ENCODE data around the gene DAD1.
"Not testable (repeated sequence)": the region's sequence is repeated elsewhere in the genome, so short reads cannot be mapped to it uniquely, and the experiment has no call there.

DAD1 gene

DNA sequence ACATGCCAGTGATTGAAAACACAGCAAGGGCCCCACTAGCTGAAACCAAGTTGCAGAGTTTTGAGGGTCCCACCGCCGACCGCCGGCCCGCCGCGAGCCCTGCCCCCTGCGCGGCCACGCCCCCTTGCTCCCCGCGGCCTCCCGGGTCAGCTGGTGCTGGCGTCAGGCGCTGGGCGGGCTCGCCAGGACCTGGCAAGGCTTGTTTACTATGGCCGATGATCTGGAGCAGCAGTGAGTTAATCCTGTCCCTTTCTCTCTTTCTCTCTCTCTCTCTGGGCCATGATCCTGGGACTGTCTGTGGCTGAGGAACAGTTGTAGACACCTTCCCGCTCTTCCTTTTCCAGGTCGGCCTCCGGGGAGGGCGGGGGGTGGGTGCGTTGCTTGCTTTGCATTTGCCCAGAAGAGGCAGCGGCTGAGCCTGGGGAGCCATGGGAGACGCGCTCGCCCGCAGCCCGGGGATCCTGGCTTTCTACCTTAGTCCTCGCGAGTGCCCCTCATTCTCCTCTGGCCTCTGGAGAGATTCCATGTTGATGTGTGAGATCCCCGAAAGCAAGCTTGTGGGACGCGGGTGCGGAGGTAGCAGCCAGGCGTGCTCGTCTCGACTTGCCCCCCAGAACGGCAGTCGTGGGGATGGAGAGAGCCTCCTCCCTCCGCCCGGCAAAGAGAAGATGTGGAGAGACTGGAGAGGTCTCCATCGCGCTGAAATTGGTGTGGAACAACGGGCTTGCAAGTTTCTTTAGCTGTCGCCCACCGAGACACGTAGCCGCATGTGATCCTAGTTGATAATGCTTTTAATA, 9.3 kb upstream of the DAD1 start, which contains the start of gene ABHD4:
TSS of gene ABHD4 (plus strand) at position 202 of the 797 bp plus-strand sequence. CDS start at position 209, 7 bp downstream.
- peak; percentile 92 for DNase-seq

GRCh38 chr14:22597771-22598098, 8.7 kb upstream of the DAD1 start:
- no peak for DNase-seq

DNA sequence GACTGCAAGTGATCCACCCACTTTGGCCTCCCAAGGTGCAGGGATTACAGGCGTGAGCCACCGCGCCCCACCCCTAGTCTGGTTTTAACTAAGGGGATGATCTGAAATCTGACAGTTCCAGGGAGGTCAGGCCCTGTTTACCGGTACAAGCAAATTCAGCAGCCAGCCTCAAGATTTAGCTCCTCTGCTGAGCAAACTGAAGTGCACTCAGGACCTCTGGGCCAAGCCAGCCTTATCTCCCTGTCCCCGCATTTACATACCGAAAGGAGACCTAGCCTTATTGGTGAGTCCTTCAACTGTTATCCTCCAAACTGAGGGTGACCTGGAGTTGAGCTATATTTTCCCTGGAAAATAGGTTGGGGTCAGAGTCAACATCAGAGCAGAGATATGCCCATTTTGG, 8.2 kb upstream of the DAD1 start:
- DNase-seq = no peak

- DNase-seq = no peak
Measured at GRCh38 chr14:22596354-22596879, 7.4 kb upstream of the DAD1 start.

GRCh38 chr14:22594156-22594716, 5.2 kb upstream of the DAD1 start:
- no peak for DNase-seq

DNA sequence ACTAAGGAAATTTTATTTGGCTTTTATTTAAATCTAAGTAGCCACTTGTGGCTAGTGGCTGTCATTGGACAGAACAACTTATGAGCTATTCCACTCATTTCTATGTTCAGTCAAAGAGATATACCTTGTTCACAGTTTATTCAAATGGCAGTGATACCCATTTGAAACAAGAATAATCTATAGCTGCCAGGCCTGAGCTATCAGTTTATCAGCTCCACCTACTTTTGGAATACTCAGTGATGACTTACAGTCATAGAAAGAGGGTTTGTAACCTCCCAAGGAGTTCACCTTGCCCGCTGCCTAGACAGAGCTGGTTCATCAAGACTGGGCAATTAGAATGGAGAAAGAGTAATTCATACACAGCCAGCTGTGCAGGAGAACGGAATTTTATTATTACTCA, 4.6 kb upstream of the DAD1 start:
- no peak for DNase-seq

GRCh38 chr14:22593189-22593588, 4.2 kb upstream of the DAD1 start:
- DNase-seq = no peak

DNA sequence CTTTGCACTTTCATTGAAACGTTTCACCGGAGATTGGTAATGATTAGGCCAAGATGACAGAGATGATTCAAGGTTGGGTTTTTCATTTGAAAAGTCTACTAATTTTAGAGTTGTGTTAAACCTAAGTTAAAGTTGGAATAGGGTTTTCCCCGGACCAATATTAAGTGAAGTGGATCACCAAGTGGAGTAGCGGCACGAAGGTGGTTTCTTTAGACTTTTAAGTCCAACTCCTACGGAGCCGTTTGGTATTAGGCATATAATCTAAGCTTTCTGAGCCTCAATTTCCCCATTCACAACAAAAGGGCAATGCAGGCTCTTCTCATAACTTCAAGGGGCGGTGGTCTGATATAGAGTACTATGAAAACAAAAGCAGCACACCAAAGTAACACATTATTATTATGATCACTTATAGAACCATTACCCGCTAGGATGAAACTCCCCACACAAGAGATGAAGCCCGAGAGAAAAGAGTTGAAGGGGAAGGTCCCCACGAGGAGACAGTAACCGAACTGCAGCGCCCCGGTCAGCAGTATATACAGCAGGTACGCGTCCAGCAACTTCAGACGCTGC, 413 bp downstream of the DAD1 start:
- no peak for DNase-seq

- DNase-seq = not testable (repeated sequence)
Measured at GRCh38 chr14:22587677-22588422, 1.2 kb downstream of the DAD1 start.

GRCh38 chr14:22587247-22587646, 1.8 kb downstream of the DAD1 start:
- DNase-seq = no peak

DNA sequence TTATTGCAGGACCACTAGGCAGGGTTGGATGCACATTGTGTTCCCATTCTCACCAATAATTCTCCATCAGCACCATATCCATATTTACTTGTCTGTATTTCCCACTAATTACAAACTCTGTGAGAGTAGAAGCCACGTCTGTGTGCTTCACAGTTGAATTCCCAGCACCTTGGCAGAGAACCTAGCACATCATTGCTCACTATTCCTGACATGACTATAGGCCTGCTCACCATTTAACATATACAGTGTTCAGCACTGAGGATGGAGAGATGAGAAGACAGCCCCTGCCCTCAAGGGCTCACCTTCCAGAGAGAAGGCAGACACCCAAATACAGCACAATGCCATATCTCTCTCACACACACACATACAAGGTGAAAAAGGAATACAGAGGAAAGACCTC, 5.0 kb downstream of the DAD1 start:
- DNase-seq = no peak

GRCh38 chr14:22580625-22581024, 8.4 kb downstream of the DAD1 start:
- no peak for DNase-seq

DNA sequence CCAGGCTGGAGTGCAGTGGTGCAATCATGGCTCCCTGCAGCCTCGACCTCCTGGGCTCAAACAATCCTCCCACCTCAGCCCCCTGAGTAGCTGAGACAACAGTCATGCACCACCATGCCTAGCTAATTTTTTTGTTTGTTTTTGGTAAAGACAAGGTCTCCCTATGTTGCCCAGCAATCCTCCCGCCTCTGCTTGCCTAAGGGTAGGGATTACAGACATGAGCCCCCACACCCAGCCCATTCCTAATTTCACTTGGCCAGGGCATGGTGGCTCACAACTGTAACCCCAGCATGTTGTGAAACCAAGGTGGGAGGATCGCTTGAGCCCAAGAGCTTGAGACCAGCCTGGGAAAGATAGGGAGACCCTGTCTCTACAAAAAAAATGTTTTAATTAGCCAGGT, 9.1 kb downstream of the DAD1 start:
- DNase-seq = no peak

- DNase-seq = no peak
Measured at GRCh38 chr14:22579236-22579635, 9.8 kb downstream of the DAD1 start.

GRCh38 chr14:22577334-22577908, 11.6 kb downstream of the DAD1 start:
- DNase-seq = no peak

DNA sequence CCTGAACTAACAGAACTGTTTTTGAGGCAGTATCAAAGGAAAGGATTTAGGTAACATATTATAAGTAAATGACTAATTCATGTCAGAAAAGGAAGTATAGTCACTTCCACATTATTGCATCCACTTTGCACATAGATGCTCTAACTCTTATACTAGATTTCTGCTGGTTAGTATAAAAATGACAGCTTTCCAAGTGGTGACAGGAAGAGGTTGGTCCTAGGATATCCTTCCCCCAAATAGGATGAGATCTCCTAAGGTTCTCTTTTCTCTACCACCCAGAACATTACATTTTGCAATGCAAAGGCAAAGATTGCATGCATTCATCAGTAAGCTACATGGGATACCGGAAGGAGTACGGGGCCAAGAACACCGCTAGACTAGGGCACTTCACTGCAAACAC, 15.2 kb downstream of the DAD1 start:
- DNase-seq = no peak

DNA sequence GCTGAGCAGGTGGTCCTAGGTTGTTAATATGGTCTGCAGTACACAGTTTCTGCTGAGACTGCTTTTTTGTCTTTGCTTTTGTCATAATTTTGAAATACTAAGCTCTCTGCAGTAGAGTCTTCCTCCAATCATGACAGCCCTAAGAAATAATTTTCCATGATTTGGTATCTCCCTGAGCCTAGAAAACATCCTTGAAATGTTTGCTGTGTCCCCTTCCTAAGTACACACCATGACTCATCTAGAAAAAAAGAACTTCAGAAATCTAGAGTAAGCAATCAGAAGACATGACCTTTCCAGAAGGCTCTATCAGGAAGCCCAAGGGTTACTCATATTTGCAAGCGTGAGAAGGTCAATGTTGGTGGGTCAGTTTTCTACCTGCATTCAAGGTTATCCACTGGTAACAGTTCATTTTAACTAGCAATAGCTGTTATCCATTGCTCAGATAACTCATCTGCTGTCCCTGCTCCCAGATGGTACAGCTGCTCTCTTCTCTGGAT, 16.4 kb downstream of the DAD1 start:
- DNase-seq = no peak

DNA sequence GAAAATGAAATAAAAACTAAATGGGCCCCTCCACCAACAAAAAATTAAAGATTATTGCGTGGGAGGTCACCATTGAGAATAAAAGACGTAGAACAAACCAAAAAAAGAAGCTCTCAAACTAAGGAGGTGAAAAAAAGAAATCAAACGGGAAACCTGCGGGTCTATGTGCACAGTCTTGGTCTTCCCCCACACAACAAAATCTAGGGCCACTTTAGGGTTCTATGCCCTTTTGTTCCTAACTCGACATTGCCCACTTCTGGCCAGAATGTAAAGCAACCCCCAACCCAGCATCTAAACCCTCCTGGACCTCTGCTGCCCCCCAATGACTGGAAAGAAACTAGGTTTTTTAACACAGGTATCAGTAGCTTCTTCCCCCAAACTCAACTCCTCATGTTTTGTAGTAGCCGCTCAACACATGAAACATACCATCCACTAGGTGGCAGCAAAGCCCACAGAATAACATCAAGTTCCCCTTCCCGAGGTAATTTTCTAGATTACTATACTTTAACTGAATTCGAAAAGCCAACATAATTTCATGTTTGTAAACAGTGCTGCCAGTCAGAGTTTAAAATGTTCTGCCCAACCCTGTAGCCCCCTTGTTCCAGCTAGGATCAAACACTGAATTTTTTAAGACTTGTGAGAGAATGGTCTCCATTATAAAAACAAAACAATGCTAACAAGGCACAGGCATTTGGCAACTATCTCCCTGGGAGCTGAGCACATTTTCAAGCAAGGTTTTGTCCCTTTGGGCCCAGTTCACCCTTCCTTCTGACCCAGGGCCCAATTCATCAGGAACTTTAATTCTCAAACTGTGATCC, 18.7 kb downstream of the DAD1 start:
- DNase-seq = peak; percentile 85

- DNase-seq = no peak
Measured at GRCh38 chr14:22569737-22570131, 19.3 kb downstream of the DAD1 start.

- no peak for DNase-seq
Measured at GRCh38 chr14:22569106-22569736, 19.8 kb downstream of the DAD1 start.

GRCh38 chr14:22567437-22567836, 21.6 kb downstream of the DAD1 start:
- DNase-seq = no peak

DNA sequence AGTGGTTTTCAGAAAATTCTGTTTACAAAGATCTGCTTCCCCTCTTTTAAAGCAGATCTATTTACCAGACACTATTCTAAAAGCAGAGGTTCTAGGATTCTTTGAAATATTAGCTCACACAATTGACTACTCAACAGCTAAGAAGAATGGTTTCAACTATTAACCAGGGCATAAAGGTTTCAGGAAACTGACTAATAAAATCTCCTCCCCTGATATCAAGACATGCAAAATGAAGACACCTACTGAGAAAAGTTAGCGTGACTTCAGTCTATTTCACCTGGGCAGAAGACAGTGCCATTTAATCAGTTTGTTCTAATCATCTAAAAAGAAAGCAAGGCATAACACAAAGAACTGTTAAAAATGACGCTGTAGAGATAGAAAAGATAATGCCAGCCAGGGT, 22.2 kb downstream of the DAD1 start:
- DNase-seq = no peak

All from femur (tissue), 1 donor.